T-helper 9 cell (primary cell): ENCODE measurements around the gene TGFB3.
"Not testable (repeated sequence)": the region's sequence is repeated elsewhere in the genome, so short reads cannot be mapped to it uniquely, and the experiment has no call there.

Experiments used
- DNase-seq: peaks from one replicate; pipeline ENCODE4 v3.0.0-alpha.2; 2020

Gene TGFB3

DNA sequence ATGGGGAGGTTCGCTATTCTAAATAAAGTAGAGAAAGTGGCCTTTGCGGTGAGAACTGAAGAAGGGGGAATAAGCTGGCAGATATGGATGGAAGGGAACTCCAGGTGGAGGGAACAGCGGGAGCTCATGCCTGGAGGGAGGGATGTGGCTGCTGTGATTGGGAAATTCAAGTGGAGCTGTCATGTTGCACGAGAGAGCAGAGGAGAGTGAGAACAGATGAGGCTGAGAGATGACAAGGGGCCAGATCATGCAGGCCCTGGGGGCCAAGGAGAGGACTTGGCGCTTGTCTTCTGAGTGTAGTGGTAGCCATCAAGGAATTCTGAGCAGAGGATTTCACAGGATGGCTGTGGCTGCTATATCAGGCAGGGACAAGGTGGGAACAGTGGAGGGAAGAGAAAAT, 35.0 kb downstream of the TGFB3 start:
- no peak for DNase-seq

DNA sequence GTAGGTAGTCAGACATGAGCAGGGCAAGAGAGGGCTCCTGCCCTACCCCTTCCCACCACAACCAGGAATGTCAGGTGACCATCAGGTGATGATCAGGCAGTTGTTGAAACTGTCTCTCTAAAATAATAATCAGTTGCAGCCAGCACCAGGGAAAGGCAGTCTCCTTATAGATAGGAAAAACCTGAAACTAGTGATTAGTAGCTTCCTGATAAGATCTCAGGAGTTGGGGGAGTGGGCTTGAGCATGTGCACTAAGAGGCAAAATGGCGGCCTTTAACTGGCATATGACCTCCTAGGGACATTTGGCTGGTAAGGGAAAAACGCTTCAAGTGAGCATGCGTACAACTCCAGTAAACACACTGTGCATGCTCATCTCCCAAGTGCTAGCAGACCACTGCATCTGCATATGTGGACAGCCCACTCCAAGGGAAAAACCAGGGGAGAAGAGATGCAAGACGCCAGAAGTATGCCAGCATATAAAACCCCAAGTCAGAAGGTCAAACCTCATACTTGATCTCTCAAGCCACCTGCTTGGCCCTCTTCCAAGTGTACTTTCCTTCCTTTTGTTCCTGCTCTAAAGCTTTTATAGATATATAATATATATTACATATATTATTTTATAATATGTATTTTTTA, 37.1 kb downstream of the TGFB3 start:
- no peak for DNase-seq

DNA sequence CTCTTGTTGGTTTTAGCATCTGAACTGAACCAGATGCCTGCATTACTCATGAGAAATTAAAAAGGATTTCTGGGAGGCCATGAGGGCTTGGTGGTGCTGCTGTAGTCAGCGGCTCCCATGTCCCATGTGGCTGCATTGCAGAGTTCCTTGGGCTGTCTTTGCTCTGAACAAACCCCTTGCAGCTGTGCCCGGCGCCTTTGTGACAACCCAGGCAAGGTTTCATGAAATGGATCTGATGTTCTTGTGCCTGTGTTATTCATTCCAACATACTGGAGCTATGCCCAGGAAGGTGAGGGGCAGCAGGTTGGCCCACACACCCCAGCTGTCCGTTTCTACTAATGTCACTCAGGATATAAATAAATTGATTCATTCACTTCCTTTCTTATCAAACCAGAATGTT, 40.8 kb downstream of the TGFB3 start:
- no peak for DNase-seq

- DNase-seq = no peak
Measured at GRCh38 chr14:75939200-75939599, 42.6 kb downstream of the TGFB3 start.

- DNase-seq = no peak
Measured at GRCh38 chr14:75934998-75935628, 46.7 kb downstream of the TGFB3 start.

DNA sequence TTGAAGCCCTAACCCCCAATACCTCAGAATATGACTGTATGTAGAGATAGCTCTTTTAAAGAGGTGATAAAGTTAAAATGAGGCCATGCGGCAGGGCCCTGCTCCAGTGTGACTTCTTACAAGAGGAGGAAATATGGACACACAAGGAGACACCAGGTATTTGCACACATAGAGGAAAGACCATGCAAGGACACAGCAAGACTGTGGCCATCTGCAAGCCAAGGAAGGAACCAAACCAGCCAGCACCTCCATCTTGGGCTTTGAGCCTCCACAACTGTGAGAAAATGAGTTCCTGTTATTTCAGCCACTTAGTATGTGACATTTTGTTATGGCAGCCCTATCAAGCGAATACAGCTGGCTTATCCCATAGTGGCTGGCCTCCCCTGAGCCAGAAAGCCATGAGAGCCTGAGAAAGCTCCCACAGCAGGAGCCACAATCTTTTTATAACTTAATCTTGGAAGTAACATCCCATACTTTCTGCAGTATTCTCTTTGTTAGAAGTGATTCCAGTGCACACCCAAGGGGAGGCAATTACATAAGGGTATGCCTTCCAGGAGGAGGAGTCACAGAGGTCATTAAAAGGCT, 48.0 kb downstream of the TGFB3 start:
- no peak for DNase-seq

DNA sequence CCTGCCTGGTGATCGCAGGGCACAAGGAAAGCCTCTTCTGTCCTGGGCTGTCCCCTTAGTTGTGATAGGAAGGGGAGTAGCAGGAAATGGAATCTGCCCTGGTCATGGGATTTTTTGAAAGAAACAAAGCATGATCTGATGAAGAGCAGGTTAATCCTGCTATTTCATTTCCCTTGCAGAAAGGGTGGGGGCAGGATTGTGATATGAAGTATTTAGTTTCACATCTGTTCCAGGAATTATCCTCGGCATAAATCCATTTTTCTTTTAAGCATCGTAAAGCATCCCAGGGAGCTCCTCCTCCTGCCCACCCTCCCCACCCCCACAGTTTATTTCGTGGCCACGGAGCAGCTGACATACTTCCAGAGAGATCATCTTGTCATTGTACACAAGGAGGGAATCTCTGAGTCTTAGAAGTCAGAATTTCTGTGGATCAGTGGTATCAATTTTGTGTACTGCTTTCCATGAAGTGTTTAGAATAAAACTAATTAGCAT, 53.1 kb downstream of the TGFB3 start:
- no peak for DNase-seq

DNA sequence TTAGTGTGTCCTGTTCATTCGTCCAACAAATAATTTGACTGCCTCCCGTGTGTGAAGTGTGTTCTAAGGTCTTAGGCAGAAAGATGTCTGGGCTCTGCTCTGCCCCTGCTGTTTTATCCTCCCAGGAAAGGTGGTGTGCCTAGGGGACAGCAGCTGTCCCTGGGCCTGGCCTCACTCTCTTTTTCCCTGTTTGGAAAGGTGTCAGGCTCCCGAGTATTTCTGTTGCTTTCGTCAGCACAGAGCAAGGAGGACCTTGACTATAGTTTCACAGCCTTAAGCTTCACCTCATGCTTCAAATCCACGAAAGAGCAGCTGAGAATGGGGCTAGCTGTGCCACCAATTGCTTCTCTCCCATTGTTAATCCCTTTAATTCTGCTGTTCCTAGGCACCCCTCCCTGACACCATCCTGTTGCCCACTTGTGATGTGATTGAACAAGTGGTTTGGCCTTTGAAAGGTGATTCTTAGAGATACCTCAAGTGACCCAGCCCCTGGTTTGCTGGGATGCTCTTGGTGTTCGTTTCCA, 54.2 kb downstream of the TGFB3 start:
- DNase-seq = no peak

GRCh38 chr14:75926431-75927115, 55.2 kb downstream of the TGFB3 start:
- DNase-seq = no peak

- DNase-seq = not testable (repeated sequence)
Measured at GRCh38 chr14:75925141-75925840, 56.5 kb downstream of the TGFB3 start.

- not testable (repeated sequence) for DNase-seq
Measured at GRCh38 chr14:75920421-75920820, 61.4 kb downstream of the TGFB3 start.

- no peak for DNase-seq
Measured at GRCh38 chr14:75917946-75918335, 63.9 kb downstream of the TGFB3 start.

DNA sequence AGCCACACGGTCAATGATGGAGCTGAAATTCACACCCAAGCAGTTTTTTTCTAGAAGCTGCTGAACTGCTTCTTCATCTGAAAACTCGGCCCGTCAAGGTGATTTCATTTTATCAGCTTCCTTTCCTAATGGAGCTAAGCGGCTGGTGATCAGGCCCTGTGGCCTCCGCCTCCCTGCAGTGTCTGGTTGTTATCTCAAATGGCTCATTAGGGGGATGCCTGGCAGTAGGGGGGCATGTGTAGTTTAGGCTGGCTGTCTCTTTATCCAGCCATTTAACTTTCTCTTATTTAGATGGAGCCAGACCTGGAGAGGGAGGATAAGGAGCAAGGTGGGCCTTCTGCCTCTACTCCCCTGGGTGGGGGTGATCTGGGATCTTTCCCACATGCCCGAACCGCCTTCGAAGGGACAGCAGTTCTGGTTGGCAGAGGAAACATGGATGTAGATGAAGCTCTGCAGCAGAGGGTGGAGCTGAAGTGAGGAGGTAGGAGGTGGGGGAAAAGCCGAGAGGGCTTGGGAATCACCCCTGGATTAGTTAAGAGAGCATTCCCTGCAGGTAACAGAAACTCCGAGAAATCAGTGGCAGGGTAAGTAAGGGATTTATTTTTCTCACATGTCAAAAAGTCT, 64.4 kb downstream of the TGFB3 start:
- no peak for DNase-seq

DNA sequence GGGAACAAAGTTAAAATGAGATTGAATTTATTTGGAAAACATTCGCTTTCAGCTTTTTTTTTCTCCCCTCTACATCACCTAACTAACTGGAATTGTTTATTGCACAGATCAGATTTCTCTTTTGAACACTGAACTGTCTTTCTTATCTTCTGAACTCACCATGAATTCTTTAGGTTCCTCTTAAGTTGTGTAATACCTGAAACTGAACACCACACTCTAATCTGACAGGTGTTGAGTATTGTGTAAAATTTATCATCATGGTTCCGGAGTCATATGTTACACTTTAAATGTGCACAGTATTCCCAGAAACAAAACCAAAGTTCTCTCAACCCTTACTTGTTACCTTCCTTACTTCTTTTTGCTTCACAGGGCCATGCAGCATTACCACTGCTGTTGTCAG, 66.8 kb downstream of the TGFB3 start:
- no peak for DNase-seq

DNA sequence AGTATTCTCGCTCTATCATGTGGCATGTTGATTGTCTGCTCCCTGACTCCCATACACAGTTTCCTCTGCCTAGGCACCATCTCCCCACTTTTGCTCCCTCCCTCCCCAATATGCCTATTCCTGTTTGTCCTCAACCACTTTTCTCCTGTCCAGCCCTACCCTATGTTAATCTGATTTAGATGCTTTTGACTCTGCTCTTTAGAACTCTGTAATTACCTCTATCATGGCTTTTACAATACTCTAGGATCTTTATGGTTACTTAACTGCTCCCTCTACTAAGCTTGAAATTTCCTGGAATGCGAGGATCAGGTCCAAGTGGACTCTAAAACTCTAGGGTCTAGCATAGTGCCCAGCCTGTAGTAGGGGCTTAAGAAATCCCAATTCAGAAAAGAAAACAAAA, 68.6 kb downstream of the TGFB3 start:
- no peak for DNase-seq

DNA sequence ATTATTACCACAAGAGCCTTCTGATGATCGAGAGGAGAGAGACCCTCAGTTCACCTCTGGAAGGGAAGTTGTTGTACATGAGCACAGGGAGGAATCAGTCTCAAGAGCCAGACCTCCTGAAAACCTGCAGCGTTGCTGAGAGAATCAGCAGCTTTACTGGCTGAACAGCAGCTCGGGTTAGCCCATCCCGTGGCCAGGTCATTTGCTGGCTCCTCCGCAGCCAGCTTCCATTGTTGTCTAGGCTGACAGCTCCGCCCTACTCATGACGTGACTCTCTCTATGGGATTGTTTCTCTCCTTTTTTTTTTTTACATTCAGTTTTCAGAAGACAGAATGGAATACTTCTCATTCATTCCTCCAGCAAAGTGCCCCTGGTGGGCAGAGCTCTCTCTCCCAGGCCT, 69.9 kb downstream of the TGFB3 start:
- no peak for DNase-seq

GRCh38 chr14:75910048-75910447, 71.7 kb downstream of the TGFB3 start:
- no peak for DNase-seq

- DNase-seq = no peak
Measured at GRCh38 chr14:75909630-75910029, 72.2 kb downstream of the TGFB3 start.
